ENCODE measurements around the gene OR5J2. TPM values are rescaled to one million over a fixed set of nuclear protein-coding genes. Genes with fewer than 3 reads are reported as not detected.

OR5J2 gene
- not detected in 5 replicates for total RNA-seq (2022; extraction: Qiagen RNA extraction; ENCODE audit: low read depth)

GRCh38 chr11:56176318-56176717 lies at the start of gene OR5J2:
Gene OR5J2 (plus strand): TSS chr11:56176618. CDS start chr11:56176618, 0 bp downstream.

GRCh38 chr11:56140151-56140661 lies 36.2 kb upstream of the OR5J2 start, which contains the start of gene OR8J3:
Gene OR8J3 (minus strand): TSS chr11:56140201. CDS start chr11:56137718, 2,483 bp downstream.

GRCh38 chr11:56160217-56160616 lies 16.2 kb upstream of the OR5J2 start, which contains the start of gene OR8K5:
Gene OR8K5 (minus strand): TSS chr11:56160317. CDS start chr11:56160317, 0 bp downstream.

Other genes starting within 250 kb of the OR5J2 start
- not detected in 5 replicates for gene OR5I1, start 240.2 kb upstream of the OR5J2 start, total RNA-seq (2022; extraction: Qiagen RNA extraction; ENCODE audit: low read depth)
- gene OR10AG1, start 206.7 kb upstream of the OR5J2 start, total RNA-seq (2022; extraction: Qiagen RNA extraction; ENCODE audit: low read depth): not detected in 5 replicates
- gene OR5F1, start 182.0 kb upstream of the OR5J2 start, total RNA-seq (2022; extraction: Qiagen RNA extraction; ENCODE audit: low read depth): not detected in 5 replicates
- not detected in 5 replicates for gene OR5AS1, start 149.0 kb upstream of the OR5J2 start, total RNA-seq (2022; extraction: Qiagen RNA extraction; ENCODE audit: low read depth)
- not detected in 5 replicates for gene OR8I2, start 83.3 kb upstream of the OR5J2 start, total RNA-seq (2022; extraction: Qiagen RNA extraction; ENCODE audit: low read depth)
- gene OR8H2, start 72.9 kb upstream of the OR5J2 start, total RNA-seq (2022; extraction: Qiagen RNA extraction; ENCODE audit: low read depth): not detected in 5 replicates
- gene OR8H3, start 54.2 kb upstream of the OR5J2 start, total RNA-seq (2022; extraction: Qiagen RNA extraction; ENCODE audit: low read depth): not detected in 5 replicates
- gene OR8J3, start 36.4 kb upstream of the OR5J2 start, total RNA-seq (2022; extraction: Qiagen RNA extraction; ENCODE audit: low read depth): not detected in 5 replicates
- gene OR8K5, start 16.3 kb upstream of the OR5J2 start, total RNA-seq (2022; extraction: Qiagen RNA extraction; ENCODE audit: low read depth): not detected in 5 replicates
- gene OR5T2, start 57.6 kb downstream of the OR5J2 start, total RNA-seq (2022; extraction: Qiagen RNA extraction; ENCODE audit: low read depth): not detected in 5 replicates
- not detected in 5 replicates for gene OR5T3, start 75.6 kb downstream of the OR5J2 start, total RNA-seq (2022; extraction: Qiagen RNA extraction; ENCODE audit: low read depth)
- not detected in 5 replicates for gene OR5T1, start 97.5 kb downstream of the OR5J2 start, total RNA-seq (2022; extraction: Qiagen RNA extraction; ENCODE audit: low read depth)
- not detected in 5 replicates for gene OR8H1, start 115.6 kb downstream of the OR5J2 start, total RNA-seq (2022; extraction: Qiagen RNA extraction; ENCODE audit: low read depth)
- gene OR8K3, start 138.5 kb downstream of the OR5J2 start, total RNA-seq (2022; extraction: Qiagen RNA extraction; ENCODE audit: low read depth): not detected in 5 replicates
- not detected in 5 replicates for gene OR8K1, start 169.4 kb downstream of the OR5J2 start, total RNA-seq (2022; extraction: Qiagen RNA extraction; ENCODE audit: low read depth)
- not detected in 5 replicates for gene OR8J1, start 177.7 kb downstream of the OR5J2 start, total RNA-seq (2022; extraction: Qiagen RNA extraction; ENCODE audit: low read depth)
- gene OR8U1, start 199.0 kb downstream of the OR5J2 start, total RNA-seq (2022; extraction: Qiagen RNA extraction; ENCODE audit: low read depth): not detected in 5 replicates
- gene OR5AL1, start 236.1 kb downstream of the OR5J2 start, total RNA-seq (2022; extraction: Qiagen RNA extraction; ENCODE audit: low read depth): not detected in 5 replicates

Data from A549 treated with GW870086 at 1 μM for 4 hours (cell line).